Measurements from ENCODE around the gene DMD. TPM values are rescaled to one million over a fixed set of nuclear protein-coding genes. Genes with fewer than 3 reads are reported as not detected.

DMD gene
- polyA plus RNA-seq, 1 donor: 20.9 TPM

DNA sequence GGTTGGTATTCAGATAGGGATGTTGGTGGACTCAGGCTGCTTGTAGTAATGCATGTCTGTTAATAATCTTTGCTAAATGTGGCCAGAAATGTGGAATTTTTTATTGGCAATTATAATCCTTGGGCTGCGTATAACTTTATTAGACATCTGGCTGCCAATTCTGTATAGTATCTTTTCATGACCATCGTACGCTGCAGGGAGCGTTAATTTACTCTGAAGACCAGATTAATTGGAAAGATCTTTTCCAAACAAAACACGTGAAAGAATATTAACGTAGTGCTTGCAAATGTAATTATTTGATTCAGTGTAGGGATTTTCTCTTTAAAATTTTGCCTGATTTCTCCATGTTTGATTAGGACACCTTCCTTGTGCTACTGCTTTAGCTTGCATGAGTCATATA, 2100.7 kb downstream of the DMD start:
- no peak for DNase-seq

GRCh38 chrX:31099536-31100090, 2111.7 kb downstream of the DMD start:
- DNase-seq: no peak

DNA sequence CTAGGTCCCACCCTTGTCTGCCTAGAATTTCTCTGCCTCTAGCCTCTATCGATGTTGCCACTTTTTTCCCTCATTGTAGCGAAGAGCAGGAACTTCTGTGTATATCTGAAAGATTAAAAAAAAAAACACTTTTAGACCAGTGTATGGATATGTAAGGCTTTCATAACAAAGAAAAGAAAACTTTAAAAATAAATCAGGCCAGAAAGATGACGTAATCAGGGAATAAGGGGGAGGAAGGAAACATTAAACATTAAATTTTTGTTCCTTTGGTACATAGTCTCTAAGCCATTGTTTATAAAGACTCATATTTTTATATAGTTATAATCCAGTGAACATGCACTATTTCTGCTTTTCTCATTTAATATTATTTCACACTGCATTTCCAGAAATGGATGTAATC, 2113.3 kb downstream of the DMD start:
- DNase-seq: no peak

GRCh38 chrX:31093639-31093975, 2117.7 kb downstream of the DMD start:
- DNase-seq: no peak

GRCh38 chrX:31092970-31093638, 2118.2 kb downstream of the DMD start:
- no peak for DNase-seq

- DNase-seq: no peak
Observed at GRCh38 chrX:31092476-31092875, 2118.9 kb downstream of the DMD start.

- DNase-seq: no peak
Observed at GRCh38 chrX:31091819-31092218, 2119.5 kb downstream of the DMD start.

DNA sequence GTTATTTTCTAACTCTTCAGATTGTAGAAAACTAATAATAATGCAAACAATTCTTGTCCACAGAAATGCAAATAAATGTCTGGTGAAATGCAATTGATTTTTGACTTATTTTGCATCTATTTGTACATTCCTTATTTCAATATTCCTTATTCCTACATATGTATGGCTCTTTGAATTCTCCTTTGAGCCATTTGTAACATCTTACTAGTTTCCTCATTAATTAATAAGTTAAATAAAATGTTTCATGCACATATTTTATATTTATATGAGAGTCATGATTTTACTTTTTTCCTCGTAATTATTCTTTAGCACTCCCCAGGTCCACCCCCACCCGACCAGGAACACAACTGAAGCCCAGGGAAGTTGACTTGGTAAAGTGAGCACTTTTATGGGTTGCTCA, 2136.8 kb downstream of the DMD start:
- no peak for DNase-seq

DNA sequence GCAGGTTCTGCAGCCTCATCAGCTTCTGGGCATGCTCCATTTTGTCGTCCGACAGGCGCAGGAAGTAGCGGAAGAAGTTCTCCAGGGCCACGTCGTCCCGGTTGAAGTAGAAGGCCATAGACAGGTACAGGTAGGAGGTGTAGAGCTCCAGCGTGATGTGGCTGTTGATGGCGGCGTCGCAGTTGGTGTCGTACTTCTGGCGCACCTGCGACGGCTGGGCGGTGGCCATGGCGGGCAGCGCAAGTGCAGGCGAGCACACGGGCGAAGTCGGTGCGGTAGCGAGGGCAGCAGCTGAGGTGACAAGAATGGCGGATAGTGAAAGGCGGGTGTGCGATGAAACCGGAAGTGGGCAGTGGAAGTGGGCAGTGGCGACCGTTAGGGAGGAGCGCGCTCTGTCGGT, 2139.6 kb downstream of the DMD start, which contains the start of gene FTHL17:
Gene FTHL17 (minus strand): TSS at position 317 of the 400 bp plus-strand sequence. CDS start 88 bp downstream, at position 229.
- no peak for DNase-seq

GRCh38 chrX:31071262-31071661, 2140.1 kb downstream of the DMD start:
- DNase-seq: no peak

GRCh38 chrX:31070057-31070468, 2141.3 kb downstream of the DMD start:
- DNase-seq: no peak
